ENCODE data around the gene COPA. TPM values are rescaled to one million over a fixed set of nuclear protein-coding genes. Genes with fewer than 3 reads are reported as not detected.
A peak's percentile ranks its signal among the peaks of the same experiment; 100 is the strongest.

COPA gene
- total and polyA plus RNA-seq, 12 donors: 58.4 to 209 (median 134) TPM

DNA sequence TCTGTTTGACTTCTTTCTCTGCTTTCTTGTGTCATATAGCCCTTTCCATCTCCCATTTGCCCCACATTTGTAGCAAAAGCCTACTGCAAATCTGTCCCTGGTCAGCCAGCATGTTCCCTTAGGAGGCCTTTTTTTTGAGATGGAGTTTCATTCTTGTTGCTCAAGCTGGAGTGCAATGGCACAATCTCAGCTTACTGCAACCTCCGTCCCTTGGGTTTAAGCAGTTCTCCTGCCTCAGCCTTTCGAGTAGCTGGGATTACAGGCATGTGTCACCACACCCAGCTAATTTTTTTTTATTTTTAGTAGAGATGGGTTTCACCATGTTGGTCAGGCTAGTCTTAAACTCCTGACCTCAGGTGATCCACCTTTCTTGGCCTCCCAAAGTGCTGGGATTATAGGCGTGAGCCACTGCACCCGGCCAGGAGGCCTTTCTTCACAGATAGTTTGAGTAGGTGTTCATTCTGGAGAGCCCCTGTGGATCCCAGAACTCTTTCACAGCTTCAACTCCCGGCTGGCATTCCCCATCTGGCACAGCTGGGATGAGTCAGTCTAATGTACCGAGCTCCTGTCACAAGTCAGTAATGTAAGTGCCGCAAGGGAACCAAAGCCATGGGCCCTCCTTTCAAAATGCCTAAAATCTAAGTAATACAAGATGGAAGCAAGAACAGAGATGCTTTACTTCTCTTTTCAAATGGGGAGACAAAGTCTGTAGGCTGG is 14.4 kb upstream of the COPA start:
- Histone ChIP-seq H3K9me3 (replicated peaks in 1 of 3) (no peaks in the 10 kb centered on the region), H3K27ac (no peak overlapping the region), H3K4me1 (replicated peaks in 1 of 2) (no peaks in the 10 kb centered on the region), H3K36me3 (replicated peaks in 1 of 2) (peaks cover 0 to 64% of the 10 kb centered on the region in 2 donors), H3K27me3 (no peaks in the 10 kb centered on the region), H3K4me3 (no peak overlapping the region)
- DNase-seq: no peak
- intact Hi-C loops (cut with DNase I): no loop called here
- no peak for TF ChIP-seq POLR2A (IDR thresholded peaks at IDR 0.05)
- no peak for TF ChIP-seq CTCF (IDR thresholded peaks at IDR 0.05)
- WGBS, 4 donors: 85 to 90% (median 87%) methylated on average over 7 of the region's 7 CpGs

- Histone ChIP-seq H3K9me3 (replicated peaks in 1 of 3) (no peaks in the 10 kb centered on the region), H3K4me3 (no peak overlapping the region), H3K27me3 (no peaks in the 10 kb centered on the region), H3K36me3 (replicated peaks in 1 of 2) (peaks cover 0 to 94% of the 10 kb centered on the region in 2 donors), H3K27ac (no peak overlapping the region), H3K4me1 (replicated peaks in 1 of 2) (no peaks in the 10 kb centered on the region)
- WGBS, 4 donors: 77 to 82% (median 79%) methylated on average over 4 to 5 of the region's 5 CpGs
- intact Hi-C loops (cut with DNase I): no loop called here
- TF ChIP-seq CTCF (IDR thresholded peaks at IDR 0.05) (peak in 2 of 6 experiments; percentile 23), POLR2A (IDR thresholded peaks at IDR 0.05) (no peak)
- DNase-seq: no peak
These were observed 11.4 kb upstream of the COPA start for GRCh38 chr1:160354388-160354985.

GRCh38 chr1:160353223-160353622 is 10.2 kb upstream of the COPA start:
- peaks cover 0 to 99% of the 10 kb centered on the region in 2 donors for H3K36me3 ChIP-seq (replicated peaks in 1 of 2)
- H3K4me3 ChIP-seq: no peak overlapping the region
- H3K27me3 ChIP-seq: no peaks in the 10 kb centered on the region
- WGBS, 4 donors: 88 to 95% (median 95%) methylated on average over 2 of the region's 2 CpGs
- intact Hi-C loops (cut with DNase I): no loop called here
- TF ChIP-seq POLR2A (IDR thresholded peaks at IDR 0.05) (no peak), CTCF (IDR thresholded peaks at IDR 0.05) (no peak)
- DNase-seq: no peak
- no peaks in the 10 kb centered on the region for H3K9me3 ChIP-seq (replicated peaks in 1 of 3)
- no peaks in the 10 kb centered on the region for H3K4me1 ChIP-seq (replicated peaks in 1 of 2)
- H3K27ac ChIP-seq: no peak overlapping the region

GRCh38 chr1:160352555-160352954 is 9.5 kb upstream of the COPA start:
- intact Hi-C loops (cut with DNase I): no loop called here
- no peaks in the 10 kb centered on the region for H3K4me1 ChIP-seq (replicated peaks in 1 of 2)
- TF ChIP-seq POLR2A (IDR thresholded peaks at IDR 0.05) (no peak), CTCF (IDR thresholded peaks at IDR 0.05) (no peak)
- no peak overlapping the region for H3K4me3 ChIP-seq
- 87 to 92% (median 90%) methylated on average over 8 of the region's 8 CpGs for WGBS, 4 donors
- no peaks in the 10 kb centered on the region for H3K9me3 ChIP-seq (replicated peaks in 1 of 3)
- H3K27ac ChIP-seq: no peak overlapping the region
- no peaks in the 10 kb centered on the region for H3K27me3 ChIP-seq
- no peak for DNase-seq
- peaks cover 0 to 99% of the 10 kb centered on the region in 2 donors for H3K36me3 ChIP-seq (replicated peaks in 1 of 2)
